H1 (cell line): ENCODE results near the gene OR52N2. TPM values are rescaled to one million over a fixed set of nuclear protein-coding genes. Genes with fewer than 3 reads are reported as not detected.

Experiments used
- SUZ12 ChIP-seq: fragments of 200-600 bp; sonication (generic); IDR thresholded peaks from 2 replicates; pipeline ENCODE4 v1.6.1; 2012; ENCODE audit warnings: mild to moderate bottlenecking, inconsistent platforms, low read length, moderate library complexity, mixed read lengths
- polyA plus RNA-seq, 7 experiments: library from polyadenylated mRNA; depleted of rRNA in 3 of 7; stranded (reverse) in 5 of 7; unstranded in 2 of 7; fragments of >200 nt in 5 of 7; fragments of 200-250 nt in 2 of 7; gene quantifications; 1 replicate in 5 of 7; 2 replicates in 1 of 7; 4 replicates in 1 of 7; pipeline versions ENCODE4 v1.2.1 to v1.2.3, GENCODE V29; 2011 to 2013; ENCODE audit warnings: missing spikeins in 2 of 7, mixed read lengths in 2 of 7
- total RNA-seq: library from RNA; stranded (reverse); fragmentation: NEBNext Ultra II Directional; extraction: Animal tissue kit (Norgen Biotek cat#: 25700); gene quantifications from 2 replicates; pipeline ENCODE4 v1.2.1, GENCODE V29; 2021

The OR52N2 gene
- total and polyA plus RNA-seq, 2 of the 8 experiments (the other 6 are each of a cell fraction or from before 2014, with no cell fraction given) = 0.39 to 4.8 TPM

GRCh38 chr11:5841797-5842196 lies 33.1 kb downstream of the OR52N2 start, which contains the start of gene OR52E6 (continued):
- no peak for TF ChIP-seq SUZ12
- TF ChIP-seq, all 59 proteins: peak for 0
